K562 (cell line): Measurements from ENCODE around the gene NRP2. TPM values are rescaled to one million over a fixed set of nuclear protein-coding genes. Genes with fewer than 3 reads are reported as not detected.

Experiments used
- ATAC-seq: fragments of 200-7000 bp; cut with Tn5 transposase; 3 replicates; pipeline ENCODE4 v1.9.1; 2020; ENCODE audit warnings: moderate library complexity
- BruUV-seq: library from RNA; stranded (reverse); fragments of 400-500 nt; replicated peaks from 2 replicates; lab custom pipeline; 2021; lab: Mats Ljungman, UMichigan
- CTCF ChIA-PET: fragments of 300-600 bp; formaldehyde crosslinking; extraction: SDS; loops from one replicate; lab custom pipeline; 2021; ENCODE audit warnings: low intra/inter-chr PET ratio; lab: Yijun Ruan, JAX
- POLR2A ChIA-PET: fragments of 300-600, 350-650 bp; sonication (Branson Sonifier 250); formaldehyde crosslinking; extraction: SDS; loops from one replicate; lab custom pipeline; 2021; ENCODE audit warnings: antibody characterized with exemption, inconsistent platforms; lab: Yijun Ruan, JAX
- DNase-seq, 4 experiments: peaks; one replicate each; pipeline versions ENCODE4 v3.0.0 to v3.0.0-alpha.2; 2011 to 2018; ENCODE audit warnings: low spot score in 3 of 4, mixed read lengths in 3 of 4; ENCODE audit errors: extremely low read depth in 1 of 4
- FAIRE-seq: peaks from 2 replicates; lab custom pipeline; 2011; peaks lifted over from hg19 to GRCh38; lab: Jason Lieb, UNC
- H2AFZ ChIP-seq: 2 replicates; pipeline ENCODE4 v1.6.0; 2011; ENCODE audit warnings: low read depth, low read length, control low read depth, inconsistent platforms
- H3K27ac ChIP-seq: fragments of 200-600 bp; 3 replicates; pipeline ENCODE4 v1.8.0; 2011; ENCODE audit warnings: low read depth, mild to moderate bottlenecking, control low read depth, inconsistent platforms, low read length, moderate library complexity, mixed read lengths; ENCODE audit errors: extremely low read depth
- H3K27me3 ChIP-seq, 2 experiments: fragments of 300-600 bp in 1 of 2; 2 replicates in 1 of 2; 3 replicates in 1 of 2; pipeline versions ENCODE4 v1.6.0 to v1.8.0; 2011; ENCODE audit warnings: inconsistent platforms in 2 of 2, low read length in 2 of 2, mild to moderate bottlenecking in 1 of 2, mixed read lengths in 1 of 2, moderate library complexity in 1 of 2; ENCODE audit not compliant: control insufficient read depth in 2 of 2, insufficient read depth in 2 of 2
- H3K36me3 ChIP-seq: fragments of 300-600 bp; 3 replicates; pipeline ENCODE4 v1.8.0; 2011; ENCODE audit warnings: mild to moderate bottlenecking, low read length, inconsistent platforms; ENCODE audit not compliant: control insufficient read depth, insufficient read depth
- H3K4me1 ChIP-seq, 2 experiments: fragments of 200-600 bp in 1 of 2; replicated peaks in 1 of 2; 2 replicates in 1 of 2; 3 replicates in 1 of 2; pipeline versions ENCODE4 v1.5.1 to v1.8.0; 2011; ENCODE audit warnings: inconsistent platforms in 2 of 2, low read length in 2 of 2, mild to moderate bottlenecking in 1 of 2, mixed read lengths in 1 of 2, moderate library complexity in 1 of 2; ENCODE audit not compliant: control insufficient read depth in 2 of 2, insufficient read depth in 2 of 2
- H3K4me2 ChIP-seq: 2 replicates; pipeline ENCODE4 v1.6.1; 2011; ENCODE audit warnings: low read length, control low read depth, inconsistent platforms, mixed read lengths; ENCODE audit not compliant: insufficient read depth
- H3K4me3 ChIP-seq: fragments of 200-600 bp; sonication (generic), shearing (Covaris generic); 2 replicates; pipeline ENCODE4 v1.5.1; 2016; ENCODE audit warnings: control low read depth, inconsistent platforms
- H3K79me2 ChIP-seq: fragments of 200-600 bp; 3 replicates; pipeline ENCODE4 v1.8.0; 2011; ENCODE audit warnings: low read length, inconsistent platforms; ENCODE audit not compliant: control insufficient read depth, insufficient read depth
- H3K9ac ChIP-seq, 2 experiments: 2 replicates each; pipeline versions ENCODE4 v1.6.0 to v1.6.1; 2011; ENCODE audit warnings: low read depth in 2 of 2, low read length in 2 of 2, control low read depth in 1 of 2, inconsistent platforms in 1 of 2, mild to moderate bottlenecking in 1 of 2, mixed read lengths in 1 of 2; ENCODE audit not compliant: insufficient read depth in 1 of 2
- H3K9me1 ChIP-seq: one replicate; pipeline ENCODE4 v1.6.0; 2011; ENCODE audit warnings: inconsistent platforms, mild to moderate bottlenecking, low read length, moderate library complexity; ENCODE audit not compliant: control insufficient read depth, insufficient read depth
- H3K9me3 ChIP-seq: replicated peaks from 2 replicates; pipeline ENCODE4 v1.5.1; 2011; ENCODE audit warnings: low read depth, low read length, inconsistent platforms; ENCODE audit not compliant: control insufficient read depth, insufficient read depth
- H4K20me1 ChIP-seq: replicated peaks from 2 replicates; pipeline ENCODE4 v1.6.1; 2011; ENCODE audit warnings: low read length, inconsistent platforms, mixed read lengths; ENCODE audit not compliant: control insufficient read depth, insufficient read depth
- BCOR ChIP-seq: fragments of 450-650 bp; IDR thresholded peaks from 2 replicates; pipeline ENCODE4 v1.6.1; 2016
- CHCHD3 ChIP-seq: fragments of 250-450 bp; sonication (Bioruptor Pico); IDR thresholded peaks from 2 replicates; pipeline ENCODE4 v2.1.2; 2022; ENCODE audit warnings: mild to moderate bottlenecking
- CXXC5 ChIP-seq: fragments of 250-450 bp; sonication (Bioruptor Pico); IDR thresholded peaks from 2 replicates; pipeline ENCODE4 v1.8.0; 2022; ENCODE audit warnings: inconsistent platforms, mild to moderate bottlenecking, moderate library complexity
- FOXK2 ChIP-seq, 2 experiments: fragments of 450-650 bp; IDR thresholded peaks in 1 of 2; conservative IDR thresholded peaks in 1 of 2; 2 replicates each; pipeline ENCODE4 v1.6.1; 2016; ENCODE audit warnings: low read depth in 2 of 2, mild to moderate bottlenecking in 1 of 2
- KAT2B ChIP-seq: IDR thresholded peaks from one replicate; pipeline ENCODE4 v1.6.1; 2012; ENCODE audit warnings: low read depth, mild to moderate bottlenecking, control low read depth, inconsistent platforms, low read length, moderate library complexity
- NFYB ChIP-seq: IDR thresholded peaks from 2 replicates; pipeline ENCODE4 v1.6.1; 2011; ENCODE audit warnings: mild to moderate bottlenecking, moderate library complexity; ENCODE audit not compliant: insufficient read length; ENCODE audit errors: extremely low read depth
- NR2F6 ChIP-seq: fragments of 450-650 bp; formaldehyde crosslinking; IDR thresholded peaks from 2 replicates; pipeline ENCODE4 v1.4.0; 2020; ENCODE audit warnings: mild to moderate bottlenecking
- RBM25 ChIP-seq: fragments of 200-400 bp; formaldehyde crosslinking; IDR thresholded peaks from 2 replicates; pipeline ENCODE4 v1.6.1; 2018; ENCODE audit warnings: low read length, low read depth, moderate library complexity; ENCODE audit not compliant: severe bottlenecking
- ZC3H8 ChIP-seq: fragments of 450-650 bp; IDR thresholded peaks from 2 replicates; pipeline ENCODE4 v1.6.1; 2017
- WGBS: fragments of 100-300 bp; shearing (Covaris generic); methylation state at CpG from one replicate; pipeline ENCODE4 v1.1.6; 2016; ENCODE audit warnings: low coverage, mixed read lengths; ENCODE audit not compliant: insufficient coverage; ENCODE audit errors: missing lambda C conversion rate; 5-methylcytosine and 5-hydroxymethylcytosine counted together
- in situ Hi-C: fragments of 300-500 bp; cut with MboI; formaldehyde crosslinking; loops from 4 replicates; pipeline ENCODE4 v1.15.0; 2018; ENCODE audit warnings: inconsistent platforms, mixed read lengths
- intact Hi-C: fragments of 100-400 bp; cut with micrococcal nuclease; formaldehyde crosslinking; loops from 2 replicates; pipeline ENCODE4 v1.14.2; 2022
- polyA plus RNA-seq, 8 experiments: library from polyadenylated mRNA; depleted of rRNA in 4 of 8; stranded (reverse) in 5 of 8; unstranded in 3 of 8; fragments of >200 nt; fragmentation: Nextera tagmentation in 2 of 8; fragmentation: Illumina TruSeq in 1 of 8; extraction: Ambion mirVana in 2 of 8; extraction: Trizol in 1 of 8; gene quantifications; 2 replicates each; pipeline versions ENCODE4 v1.2.1 to v1.2.3, GENCODE V29; 2011 to 2014; ENCODE audit warnings: inconsistent platforms in 1 of 8, missing spikeins in 1 of 8
- total RNA-seq, 7 experiments: library from RNA; depleted of rRNA in 6 of 7; stranded (reverse); fragments of >200 nt in 6 of 7; fragmentation: Illumina TruSeq in 2 of 7; extraction: Trizol in 2 of 7; gene quantifications; 2 replicates each; pipeline versions ENCODE4 v1.2.1 to v1.2.3, GENCODE V29; 2011 to 2021; ENCODE audit warnings: low replicate concordance in 1 of 7
- TF ChIP-seq, protein P1 (sequence below), 2 experiments: fragments of 450-650 bp; IDR thresholded peaks; 2 replicates each; pipeline ENCODE4 v1.6.1; 2016; ENCODE audit warnings: mild to moderate bottlenecking in 2 of 2, borderline replicate concordance in 1 of 2, low read depth in 1 of 2, moderate library complexity in 1 of 2

The NRP2 gene
- total and polyA plus RNA-seq, 9 of the 15 experiments (the other 6 are each of a cell fraction or from before 2014, with no cell fraction given): 0.05 to 0.31 (median 0.15) TPM; not detected in 5

DNA sequence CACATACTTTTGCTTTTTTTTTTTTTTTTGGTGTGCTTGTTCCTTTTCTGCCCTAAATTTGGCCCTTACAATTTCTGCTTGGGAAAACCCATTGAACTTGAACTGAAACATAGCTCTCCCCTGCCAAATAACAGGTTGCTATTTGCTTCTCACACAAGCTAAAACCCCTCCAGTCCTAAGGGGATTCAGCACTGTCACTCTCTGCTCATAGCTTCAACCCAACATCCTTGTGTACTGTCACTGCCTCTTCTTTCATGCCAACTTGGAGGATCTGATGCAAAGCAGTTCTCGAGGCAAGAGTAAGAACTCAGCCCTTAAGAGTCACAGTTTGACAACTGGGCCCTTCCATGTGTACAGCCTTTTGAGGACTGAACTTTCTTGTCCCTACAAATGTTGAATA is 30.6 kb upstream of the NRP2 start:
- TF ChIP-seq FOXK2 (conservative IDR thresholded peaks at IDR 0.05 in 1 of 2, IDR thresholded peaks at IDR 0.05 in 1 of 2; ENCODE audit: low read depth in 2 of 2): no peak
- no peak for TF ChIP-seq CHCHD3 (CRISPR knock-in tag)
- no peak for TF ChIP-seq NFYB
- no peak for TF ChIP-seq ZC3H8
- TF ChIP-seq CXXC5 (CRISPR knock-in tag): no peak
- no peak for TF ChIP-seq NR2F6
- TF ChIP-seq, protein P1, sequence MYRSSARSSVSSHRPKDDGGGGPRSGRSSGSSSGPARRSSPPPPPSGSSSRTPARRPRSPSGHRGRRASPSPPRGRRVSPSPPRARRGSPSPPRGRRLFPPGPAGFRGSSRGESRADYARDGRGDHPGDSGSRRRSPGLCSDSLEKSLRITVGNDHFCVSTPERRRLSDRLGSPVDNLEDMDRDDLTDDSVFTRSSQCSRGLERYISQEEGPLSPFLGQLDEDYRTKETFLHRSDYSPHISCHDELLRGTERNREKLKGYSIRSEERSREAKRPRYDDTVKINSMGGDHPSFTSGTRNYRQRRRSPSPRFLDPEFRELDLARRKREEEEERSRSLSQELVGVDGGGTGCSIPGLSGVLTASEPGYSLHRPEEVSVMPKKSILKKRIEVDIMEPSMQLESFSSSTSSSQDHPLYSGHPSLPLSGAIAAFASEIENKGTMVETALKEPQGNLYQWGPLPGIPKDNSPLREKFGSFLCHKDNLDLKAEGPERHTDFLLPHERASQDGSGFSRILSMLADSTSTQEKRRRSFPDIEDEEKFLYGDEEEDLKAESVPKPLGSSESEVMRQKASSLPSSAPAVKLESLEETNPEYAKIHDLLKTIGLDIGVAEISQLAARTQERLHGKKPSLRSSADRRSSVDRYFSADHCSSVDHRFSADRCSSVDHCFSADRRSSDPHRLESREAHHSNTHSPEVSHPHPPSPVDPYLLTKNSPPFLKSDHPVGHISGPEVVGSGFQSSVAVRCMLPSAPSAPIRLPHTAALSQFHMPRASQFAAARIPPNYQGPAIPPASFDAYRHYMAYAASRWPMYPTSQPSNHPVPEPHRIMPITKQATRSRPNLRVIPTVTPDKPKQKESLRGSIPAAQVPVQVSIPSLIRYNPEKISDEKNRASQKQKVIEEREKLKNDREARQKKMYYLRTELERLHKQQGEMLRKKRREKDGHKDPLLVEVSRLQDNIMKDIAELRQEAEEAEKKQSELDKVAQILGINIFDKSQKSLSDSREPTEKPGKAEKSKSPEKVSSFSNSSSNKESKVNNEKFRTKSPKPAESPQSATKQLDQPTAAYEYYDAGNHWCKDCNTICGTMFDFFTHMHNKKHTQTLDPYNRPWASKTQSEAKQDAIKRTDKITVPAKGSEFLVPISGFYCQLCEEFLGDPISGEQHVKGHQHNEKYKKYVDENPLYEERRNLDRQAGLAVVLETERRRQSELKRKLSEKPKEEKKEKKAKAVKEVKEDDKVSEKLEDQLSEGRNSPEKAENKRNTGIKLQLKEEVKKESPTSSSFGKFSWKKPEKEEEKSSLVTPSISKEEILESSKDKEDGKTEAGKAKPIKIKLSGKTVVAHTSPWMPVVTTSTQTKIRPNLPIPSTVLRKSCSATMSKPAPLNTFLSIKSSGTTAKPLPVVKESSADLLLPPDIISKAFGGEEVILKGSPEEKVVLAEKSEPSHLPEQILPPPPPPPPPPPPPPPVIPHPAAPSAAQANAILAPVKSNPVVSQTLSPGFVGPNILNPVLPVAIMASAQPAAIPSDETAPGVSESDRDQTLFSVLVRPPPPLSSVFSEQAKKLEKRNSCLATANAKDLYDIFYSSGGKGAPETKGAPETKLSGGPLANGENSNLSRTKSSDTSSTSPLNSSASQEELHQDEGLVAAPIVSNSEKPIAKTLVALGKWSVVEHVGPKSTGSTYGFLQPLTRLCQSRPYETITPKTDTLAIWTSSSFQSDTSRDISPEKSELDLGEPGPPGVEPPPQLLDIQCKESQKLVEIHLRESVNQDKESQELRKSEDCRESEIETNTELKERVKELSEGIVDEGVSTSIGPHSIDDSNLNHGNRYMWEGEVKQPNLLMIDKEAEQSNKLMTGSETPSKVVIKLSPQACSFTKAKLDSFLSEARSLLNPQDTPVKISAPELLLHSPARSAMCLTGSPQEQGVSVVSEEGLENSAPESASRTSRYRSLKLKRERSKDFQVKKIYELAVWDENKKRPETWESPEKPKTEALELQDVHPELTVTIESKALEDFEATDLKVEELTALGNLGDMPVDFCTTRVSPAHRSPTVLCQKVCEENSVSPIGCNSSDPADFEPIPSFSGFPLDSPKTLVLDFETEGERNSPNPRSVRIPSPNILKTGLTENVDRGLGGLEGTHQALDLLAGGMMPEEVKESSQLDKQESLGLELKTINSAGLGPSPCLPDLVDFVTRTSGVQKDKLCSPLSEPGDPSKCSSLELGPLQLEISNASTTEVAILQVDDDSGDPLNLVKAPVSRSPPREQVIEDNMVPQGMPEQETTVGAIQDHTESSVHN (IDR thresholded peaks at IDR 0.05; ENCODE audit: borderline replicate concordance in 1 of 2, low read depth in 1 of 2): no peak
- TF ChIP-seq RBM25: no peak
- TF ChIP-seq BCOR: no peak
- TF ChIP-seq KAT2B: no peak
- no peak for ATAC-seq
- no peak for FAIRE-seq
- no peaks in the 10 kb centered on the region for H3K9me3 ChIP-seq
- H3K4me2 ChIP-seq: no peak overlapping the region
- POLR2A ChIA-PET: no interaction called here
- no peaks in the 10 kb centered on the region for H3K9me1 ChIP-seq
- 0% methylated on average over 1 of the region's 1 CpG for WGBS
- H3K27ac ChIP-seq: no peak overlapping the region
- no peaks in the 10 kb centered on the region for H4K20me1 ChIP-seq
- intact Hi-C loops: no loop called here
- H3K9ac ChIP-seq: no peak overlapping the region
- no peaks in the 10 kb centered on the region for H3K36me3 ChIP-seq
- peaks cover 0 to 6% of the 10 kb centered on the region in 2 experiments; a peak in 1 of 5 replicates for H3K27me3 ChIP-seq
- no peaks in the 10 kb centered on the region for H3K79me2 ChIP-seq
- CTCF ChIA-PET: no interaction called here
- DNase-seq: no peak
- no peak overlapping the region for H3K4me3 ChIP-seq
- in situ Hi-C loops: no loop called here
- no peak overlapping the region for H2AFZ ChIP-seq
- no TSS peak for BruUV-seq
- H3K4me1 ChIP-seq: no peaks in the 10 kb centered on the region
